GF-D8 (cell line): ENCODE measurements around the gene PRAMEF5.
"Not testable (repeated sequence)": the region's sequence is repeated elsewhere in the genome, so short reads cannot be mapped to it uniquely, and the experiment has no call there.

Experiments used
- DNase-seq: peaks from one replicate; lab custom pipeline; 2025; lab: John Stamatoyannopoulos, UW

The PRAMEF5 gene

GRCh38 chr1:13277016-13277415 lies 23.0 kb downstream of the PRAMEF5 start:
- DNase-seq: not testable (repeated sequence)

GRCh38 chr1:13279617-13280016 lies 25.6 kb downstream of the PRAMEF5 start:
- DNase-seq: not testable (repeated sequence)

GRCh38 chr1:13285037-13285436 lies 31.0 kb downstream of the PRAMEF5 start, which contains the start of gene PRAMEF8:
TSS of gene PRAMEF8 (minus strand) at chr1:13285137. CDS start at chr1:13284091, 1,046 bp downstream.
- DNase-seq: not testable (repeated sequence)

GRCh38 chr1:13289030-13289429 lies 35.0 kb downstream of the PRAMEF5 start:
- not testable (repeated sequence) for DNase-seq

DNA sequence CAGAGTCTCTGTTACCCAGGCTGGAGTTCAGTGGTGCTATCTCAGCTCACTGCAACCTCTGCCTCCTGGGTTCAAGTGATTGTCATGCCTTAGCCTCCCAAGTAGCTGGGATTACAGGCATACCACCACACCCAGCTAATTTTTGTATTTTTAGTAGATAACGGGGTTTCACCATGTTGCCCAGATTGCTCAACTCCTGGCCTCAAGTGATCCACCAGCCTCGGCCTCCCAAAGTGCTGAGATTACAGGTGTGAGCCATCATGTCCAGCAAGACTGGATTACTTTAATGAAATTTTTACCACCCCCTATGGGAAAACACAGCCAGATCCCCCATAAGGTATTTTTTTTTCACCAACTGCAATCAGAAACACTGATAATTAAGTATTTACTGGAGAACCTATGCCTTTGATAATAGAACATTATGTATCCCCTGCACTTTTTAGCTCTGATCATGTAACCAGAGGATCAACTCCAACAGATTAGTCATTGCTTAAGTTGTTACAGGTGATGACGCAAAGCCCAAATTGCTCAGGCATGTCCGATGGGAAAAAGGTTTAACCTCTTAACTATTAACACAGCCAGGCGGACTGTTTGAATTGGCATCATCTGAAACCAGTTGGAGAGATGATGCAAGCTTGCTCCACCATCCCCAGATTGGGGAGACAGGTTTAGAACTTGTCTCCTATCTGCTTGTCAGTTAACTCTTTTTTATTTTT lies 43.4 kb downstream of the PRAMEF5 start:
- DNase-seq: not testable (repeated sequence)

DNA sequence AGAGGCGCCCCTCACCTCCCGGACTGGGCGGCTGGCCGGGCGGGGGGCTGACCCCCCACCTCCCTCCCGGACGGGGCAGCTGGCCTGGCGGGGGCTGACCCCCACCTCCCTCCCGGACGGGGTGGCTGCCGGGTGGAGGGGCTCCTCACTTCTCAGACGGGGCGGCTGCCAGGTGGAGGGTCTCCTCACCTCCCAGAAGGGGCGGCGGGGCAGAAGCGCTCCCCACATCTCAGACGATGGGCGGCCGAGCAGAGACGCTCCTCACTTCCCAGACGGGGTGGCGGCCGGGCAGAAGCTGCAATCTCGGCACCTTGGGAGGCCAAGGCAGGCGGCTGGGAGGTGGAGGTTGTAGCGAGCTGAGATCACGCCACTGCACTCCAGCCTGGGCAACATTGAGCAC lies 44.7 kb downstream of the PRAMEF5 start:
- DNase-seq: not testable (repeated sequence)

GRCh38 chr1:13302197-13302596 lies 48.2 kb downstream of the PRAMEF5 start:
- DNase-seq: not testable (repeated sequence)

GRCh38 chr1:13303239-13303638 lies 49.2 kb downstream of the PRAMEF5 start, which contains the start of gene PRAMEF33:
TSS of gene PRAMEF33 (plus strand) at chr1:13303539. CDS start at chr1:13305955, 2,416 bp downstream.
- not testable (repeated sequence) for DNase-seq
